HG02852 (cell line): ENCODE measurements around the gene LRRC73.
"Not testable (repeated sequence)": the region's sequence is repeated elsewhere in the genome, so short reads cannot be mapped to it uniquely, and the experiment has no call there.

ENCODE experiments used
- ATAC-seq: cut with Tn5 transposase; IDR thresholded peaks from one replicate; pipeline ENCODE4 v1.9.1; 2021; ENCODE audit warnings: mild to moderate bottlenecking, moderate library complexity; ENCODE audit not compliant: unreplicated experiment

The LRRC73 gene

GRCh38 chr6:43509984-43510826 lies at the start of gene LRRC73:
LRRC73 (minus strand) TSS chr6:43510346; CDS start chr6:43509785, 561 bp downstream.
- peak; percentile 73 for ATAC-seq

- ATAC-seq = no peak
Measured at GRCh38 chr6:43559328-43559727, 49.2 kb upstream of the LRRC73 start.

GRCh38 chr6:43557620-43558019 lies 47.5 kb upstream of the LRRC73 start:
- ATAC-seq = not testable (repeated sequence)

GRCh38 chr6:43547222-43547621 lies 37.1 kb upstream of the LRRC73 start:
- ATAC-seq = no peak

GRCh38 chr6:43544461-43544860 lies 34.3 kb upstream of the LRRC73 start:
- ATAC-seq = no peak

- ATAC-seq = no peak
Measured at GRCh38 chr6:43541774-43542471, 31.8 kb upstream of the LRRC73 start.

- no peak for ATAC-seq
Measured at GRCh38 chr6:43540507-43540906, 30.4 kb upstream of the LRRC73 start.

- not testable (repeated sequence) for ATAC-seq
Measured at GRCh38 chr6:43539409-43539808, 29.3 kb upstream of the LRRC73 start.

GRCh38 chr6:43538986-43539385 lies 28.8 kb upstream of the LRRC73 start:
- ATAC-seq = not testable (repeated sequence)

GRCh38 chr6:43532201-43532600 lies 22.1 kb upstream of the LRRC73 start:
- no peak for ATAC-seq

GRCh38 chr6:43524483-43524961 lies 14.4 kb upstream of the LRRC73 start:
- ATAC-seq = no peak

GRCh38 chr6:43523284-43523683 lies 13.1 kb upstream of the LRRC73 start:
- no peak for ATAC-seq

GRCh38 chr6:43522547-43523261 lies 12.6 kb upstream of the LRRC73 start:
- no peak for ATAC-seq

GRCh38 chr6:43521836-43522235 lies 11.7 kb upstream of the LRRC73 start:
- no peak for ATAC-seq

GRCh38 chr6:43520097-43520496 lies 10.0 kb upstream of the LRRC73 start:
- ATAC-seq = no peak

- no peak for ATAC-seq
Measured at GRCh38 chr6:43517505-43518357, 7.6 kb upstream of the LRRC73 start.

GRCh38 chr6:43516697-43517504 lies 6.8 kb upstream of the LRRC73 start, which contains the start of the genes POLR1C and YIPF3:
POLR1C (plus strand) TSS chr6:43517089; CDS start chr6:43517110, 21 bp downstream.
YIPF3 (minus strand) TSS chr6:43516926; CDS start chr6:43516807, 119 bp downstream.
- ATAC-seq = peak; percentile 85

- no peak for ATAC-seq
Measured at GRCh38 chr6:43516367-43516696, 6.2 kb upstream of the LRRC73 start.

GRCh38 chr6:43515808-43516207 lies 5.7 kb upstream of the LRRC73 start:
- no peak for ATAC-seq
